Breast epithelium (tissue), 4 donors: Measurements from ENCODE around the gene TRIOBP. TPM values are rescaled to one million over a fixed set of nuclear protein-coding genes. Genes with fewer than 3 reads are reported as not detected.

Experiments used
- DNase-seq, 2 donors: peaks; one replicate each; pipeline ENCODE4 v3.0.0-alpha.2; 2019; ENCODE audit warnings: low spot score in 2 of 2
- H3K27ac ChIP-seq, 2 donors: fragments of 200-600 bp; sonication (generic) in 1 of 2; one replicate each; pipeline ENCODE4 v1.5.1; 2016 to 2019; ENCODE audit warnings: mild to moderate bottlenecking in 1 of 2
- H3K27me3 ChIP-seq, 2 donors: fragments of 200-600 bp; sonication (generic) in 1 of 2; one replicate each; pipeline versions ENCODE4 v1.5.1 to v1.6.0; 2017 to 2019; ENCODE audit warnings: control low read depth in 1 of 2, mild to moderate bottlenecking in 1 of 2
- H3K36me3 ChIP-seq: fragments of 200-600 bp; one replicate; pipeline ENCODE4 v1.5.1; 2019
- H3K4me1 ChIP-seq, 2 donors: fragments of 200-600 bp; sonication (generic); one replicate each; pipeline ENCODE4 v1.5.1; 2016 to 2019; ENCODE audit warnings: control low read depth in 1 of 2
- H3K4me3 ChIP-seq, 3 donors: fragments of 200-600 bp; sonication (generic); 1 replicate in 2 of 3; 2 replicates in 1 of 3; pipeline ENCODE4 v1.5.1; 2016 to 2019; ENCODE audit warnings: mild to moderate bottlenecking in 3 of 3, moderate library complexity in 2 of 3
- H3K9me3 ChIP-seq, 2 donors: fragments of 200-600 bp; sonication (generic) in 1 of 2; one replicate each; pipeline ENCODE4 v1.5.1; 2016 to 2019; ENCODE audit warnings: control low read depth in 1 of 2
- POLR2A ChIP-seq: fragments of 450-650 bp; IDR thresholded peaks from one replicate; pipeline ENCODE4 v1.6.1; 2016; ENCODE audit warnings: antibody characterized with exemption, mild to moderate bottlenecking, moderate library complexity
- POLR2AphosphoS5 ChIP-seq, 3 donors: sonication (generic); formaldehyde crosslinking; IDR thresholded peaks; one replicate each; pipeline ENCODE4 v1.6.1; 2017; ENCODE audit warnings: antibody characterized with exemption in 3 of 3
- intact Hi-C: fragments of 100-400 bp; cut with DNase I; formaldehyde crosslinking; loops from one replicate; pipeline ENCODE4 v1.15.1; 2023; ENCODE audit warnings: low total_unique reads
- total RNA-seq, 3 donors: library from RNA; depleted of rRNA; stranded (reverse); fragments of >200 nt; gene quantifications; one replicate each; pipeline ENCODE4 v1.1.0, GENCODE V29; 2016
- TF ChIP-seq, protein P1 (sequence below), 3 donors: fragments of 450-650 bp; IDR thresholded peaks; one replicate each; pipeline ENCODE4 v1.5.1; 2016 to 2017; ENCODE audit warnings: antibody characterized with exemption in 3 of 3, mild to moderate bottlenecking in 3 of 3, moderate library complexity in 3 of 3

TRIOBP gene
- total RNA-seq, 3 donors from 2014 or later: 78.3 to 95.0 (median 88.3) TPM

DNA sequence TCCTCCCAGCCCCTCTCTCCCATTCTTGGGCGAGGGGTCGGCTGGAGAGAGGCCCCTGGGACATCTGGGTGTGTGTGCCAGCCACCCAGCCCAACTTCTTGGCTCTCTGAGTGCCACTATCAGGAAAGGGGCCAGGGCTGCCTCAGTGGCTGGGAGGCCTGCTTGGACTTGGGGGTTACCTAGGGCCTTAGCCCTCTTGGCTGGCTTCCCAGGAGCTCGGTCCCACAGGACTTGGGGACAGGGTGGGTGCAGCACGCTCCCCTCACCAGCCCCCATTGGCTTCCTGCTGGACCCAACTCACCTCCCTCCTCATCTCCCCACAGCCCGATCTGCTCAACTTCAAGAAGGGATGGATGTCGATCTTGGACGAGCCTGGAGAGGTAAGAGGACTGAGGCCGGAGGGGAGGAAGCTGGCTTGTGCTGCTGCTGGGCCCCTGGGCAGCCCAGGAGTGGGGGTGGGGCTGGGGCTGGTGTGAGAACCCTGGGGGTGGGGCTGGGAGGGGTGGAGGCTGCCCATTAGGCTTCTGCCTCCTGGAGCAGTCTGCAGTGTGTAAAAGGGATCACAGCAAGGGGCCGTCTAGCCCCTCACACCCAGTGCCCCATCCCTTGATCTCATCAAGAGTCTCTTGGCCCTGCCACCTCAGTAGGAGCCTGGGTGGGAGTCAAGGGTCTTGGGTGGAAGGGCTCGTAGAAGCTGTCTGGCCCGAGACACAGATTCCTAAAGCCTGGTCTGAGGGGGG is 54.8 kb downstream of the TRIOBP start:
- H3K9me3 ChIP-seq: no peaks in the 10 kb centered on the region
- intact Hi-C loops: no loop called here
- peaks cover 33 to 64% of the 10 kb centered on the region in 2 donors for H3K4me1 ChIP-seq
- H3K27ac ChIP-seq: peak overlapping the region; percentile 94 to 99
- no peak for TF ChIP-seq POLR2AphosphoS5 (IDR thresholded peaks at IDR 0.05)
- no peak for TF ChIP-seq POLR2A
- TF ChIP-seq, protein P1, sequence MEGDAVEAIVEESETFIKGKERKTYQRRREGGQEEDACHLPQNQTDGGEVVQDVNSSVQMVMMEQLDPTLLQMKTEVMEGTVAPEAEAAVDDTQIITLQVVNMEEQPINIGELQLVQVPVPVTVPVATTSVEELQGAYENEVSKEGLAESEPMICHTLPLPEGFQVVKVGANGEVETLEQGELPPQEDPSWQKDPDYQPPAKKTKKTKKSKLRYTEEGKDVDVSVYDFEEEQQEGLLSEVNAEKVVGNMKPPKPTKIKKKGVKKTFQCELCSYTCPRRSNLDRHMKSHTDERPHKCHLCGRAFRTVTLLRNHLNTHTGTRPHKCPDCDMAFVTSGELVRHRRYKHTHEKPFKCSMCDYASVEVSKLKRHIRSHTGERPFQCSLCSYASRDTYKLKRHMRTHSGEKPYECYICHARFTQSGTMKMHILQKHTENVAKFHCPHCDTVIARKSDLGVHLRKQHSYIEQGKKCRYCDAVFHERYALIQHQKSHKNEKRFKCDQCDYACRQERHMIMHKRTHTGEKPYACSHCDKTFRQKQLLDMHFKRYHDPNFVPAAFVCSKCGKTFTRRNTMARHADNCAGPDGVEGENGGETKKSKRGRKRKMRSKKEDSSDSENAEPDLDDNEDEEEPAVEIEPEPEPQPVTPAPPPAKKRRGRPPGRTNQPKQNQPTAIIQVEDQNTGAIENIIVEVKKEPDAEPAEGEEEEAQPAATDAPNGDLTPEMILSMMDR (IDR thresholded peaks at IDR 0.05): no peak
- DNase-seq: no peak
- no peaks in the 10 kb centered on the region for H3K36me3 ChIP-seq
- H3K4me3 ChIP-seq: peak overlapping the region in 1 of 3 donors; percentile 26
- no peaks in the 10 kb centered on the region for H3K27me3 ChIP-seq

DNA sequence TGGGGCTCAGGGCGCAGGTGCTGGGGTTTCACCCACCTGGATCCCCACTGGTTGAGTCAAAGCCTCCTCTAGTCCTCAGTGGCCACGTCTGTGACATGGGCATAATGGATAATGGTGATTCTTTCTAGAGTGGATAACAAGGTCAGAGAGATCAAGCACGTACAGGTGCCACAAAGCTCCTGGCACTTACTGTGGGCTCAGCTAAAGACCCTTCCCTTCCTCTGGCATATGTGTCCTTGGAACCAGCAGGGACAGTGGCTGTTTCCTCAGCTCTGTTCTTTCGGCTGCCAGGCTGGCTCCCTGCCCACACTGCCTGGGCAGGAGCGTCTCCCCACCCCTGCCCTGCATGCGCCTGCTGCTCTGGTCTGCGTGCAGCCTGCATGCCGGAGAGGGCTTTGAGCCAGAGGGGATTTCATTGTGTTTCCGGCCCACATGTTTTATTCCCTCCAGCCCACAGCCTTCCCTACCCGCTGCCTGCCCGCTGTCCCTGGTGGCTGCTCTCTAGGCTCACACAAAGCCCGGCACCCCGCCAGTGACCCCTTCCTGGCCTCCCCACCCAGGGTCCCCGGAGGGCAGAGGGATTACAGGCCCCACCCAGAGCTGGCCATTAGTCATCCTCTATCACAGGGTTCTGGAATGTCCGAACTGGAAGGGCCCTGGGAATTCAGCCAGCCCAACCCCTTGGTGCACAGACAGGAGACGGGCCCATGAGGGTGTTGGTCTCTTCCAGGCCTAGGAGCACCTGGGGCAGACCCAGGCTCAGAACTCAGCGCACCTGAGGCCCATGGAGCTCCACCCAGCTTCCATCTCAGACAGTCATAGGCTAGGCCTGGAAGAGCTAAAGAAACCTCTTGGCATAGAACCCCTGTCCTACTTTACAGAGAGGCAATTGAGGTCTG is 55.6 kb downstream of the TRIOBP start:
- H3K36me3 ChIP-seq: no peaks in the 10 kb centered on the region
- H3K4me1 ChIP-seq: peaks cover 30 to 60% of the 10 kb centered on the region in 2 donors
- H3K9me3 ChIP-seq: no peaks in the 10 kb centered on the region
- peak overlapping the region in 1 of 3 donors; percentile 26 for H3K4me3 ChIP-seq
- intact Hi-C loops: no loop called here
- peak overlapping the region; percentile 94 to 99 for H3K27ac ChIP-seq
- no peaks in the 10 kb centered on the region for H3K27me3 ChIP-seq
- DNase-seq: peak; percentile 89 to 94
- TF ChIP-seq POLR2A: no peak
- peak; percentile 59 to 70 (median 66) for TF ChIP-seq POLR2AphosphoS5 (IDR thresholded peaks at IDR 0.05)
- TF ChIP-seq, protein P1 (IDR thresholded peaks at IDR 0.05): peak in 2 of 3 donors; percentile 18 to 48

DNA sequence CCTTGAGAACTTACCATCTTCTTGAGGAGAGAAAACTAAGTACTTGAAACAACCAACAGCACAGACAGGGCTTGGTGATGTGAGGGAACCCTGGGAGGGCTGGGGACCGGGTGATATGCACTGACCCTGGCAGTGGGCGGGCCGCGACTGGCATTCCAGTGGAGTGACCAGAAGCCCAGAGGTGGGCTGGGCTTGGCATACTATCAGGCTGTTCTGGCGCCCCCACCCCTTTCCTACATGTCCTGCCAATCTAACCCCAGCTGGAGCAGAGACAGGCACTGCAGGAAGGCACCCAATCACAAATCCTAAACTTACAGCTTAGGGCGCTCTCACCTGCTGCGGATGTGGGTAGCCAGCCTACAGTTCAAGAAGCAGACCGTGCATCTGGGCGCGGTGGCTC is 56.9 kb downstream of the TRIOBP start:
- no peak for TF ChIP-seq POLR2AphosphoS5 (IDR thresholded peaks at IDR 0.05)
- TF ChIP-seq, protein P1 (IDR thresholded peaks at IDR 0.05): no peak
- TF ChIP-seq POLR2A: no peak
- DNase-seq: no peak
- Histone ChIP-seq H3K9me3 (no peaks in the 10 kb centered on the region), H3K27ac (peak overlapping the region; percentile 60 to 94), H3K36me3 (peaks cover under 1% of the 10 kb centered on the region), H3K27me3 (no peaks in the 10 kb centered on the region), H3K4me1 (peaks cover 26 to 48% of the 10 kb centered on the region in 2 donors), H3K4me3 (no peak overlapping the region)
- intact Hi-C loops: no loop called here

DNA sequence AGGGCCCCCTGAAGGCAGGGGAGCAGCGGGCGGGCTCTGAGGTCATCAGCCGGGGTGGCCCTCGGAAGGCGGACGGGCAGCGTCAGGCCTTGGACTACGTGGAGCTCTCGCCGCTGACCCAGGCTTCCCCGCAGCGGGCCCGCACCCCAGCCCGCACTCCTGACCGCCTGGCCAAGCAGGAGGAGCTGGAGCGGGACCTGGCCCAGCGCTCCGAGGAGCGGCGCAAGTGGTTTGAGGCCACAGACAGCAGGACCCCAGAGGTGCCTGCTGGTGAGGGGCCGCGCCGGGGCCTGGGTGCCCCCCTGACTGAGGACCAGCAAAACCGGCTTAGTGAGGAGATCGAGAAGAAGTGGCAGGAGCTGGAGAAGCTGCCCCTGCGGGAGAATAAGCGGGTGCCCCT is 60.8 kb downstream of the TRIOBP start:
- H3K27ac ChIP-seq: no peak overlapping the region
- DNase-seq: no peak
- intact Hi-C loops: no loop called here
- TF ChIP-seq, protein P1 (IDR thresholded peaks at IDR 0.05): no peak
- TF ChIP-seq POLR2AphosphoS5 (IDR thresholded peaks at IDR 0.05): no peak
- TF ChIP-seq POLR2A: no peak
- peaks cover 8% of the 10 kb centered on the region for H3K36me3 ChIP-seq
- no peak overlapping the region for H3K4me3 ChIP-seq
- no peaks in the 10 kb centered on the region for H3K27me3 ChIP-seq
- H3K9me3 ChIP-seq: no peaks in the 10 kb centered on the region
- H3K4me1 ChIP-seq: peaks cover 0 to 14% of the 10 kb centered on the region in 2 donors
